ENCODE data around the gene MST1R.
A peak's percentile ranks its signal among the peaks of the same experiment; 100 is the strongest.
"Not testable (repeated sequence)": the region's sequence is repeated elsewhere in the genome, so short reads cannot be mapped to it uniquely, and the experiment has no call there.

MST1R gene

DNA sequence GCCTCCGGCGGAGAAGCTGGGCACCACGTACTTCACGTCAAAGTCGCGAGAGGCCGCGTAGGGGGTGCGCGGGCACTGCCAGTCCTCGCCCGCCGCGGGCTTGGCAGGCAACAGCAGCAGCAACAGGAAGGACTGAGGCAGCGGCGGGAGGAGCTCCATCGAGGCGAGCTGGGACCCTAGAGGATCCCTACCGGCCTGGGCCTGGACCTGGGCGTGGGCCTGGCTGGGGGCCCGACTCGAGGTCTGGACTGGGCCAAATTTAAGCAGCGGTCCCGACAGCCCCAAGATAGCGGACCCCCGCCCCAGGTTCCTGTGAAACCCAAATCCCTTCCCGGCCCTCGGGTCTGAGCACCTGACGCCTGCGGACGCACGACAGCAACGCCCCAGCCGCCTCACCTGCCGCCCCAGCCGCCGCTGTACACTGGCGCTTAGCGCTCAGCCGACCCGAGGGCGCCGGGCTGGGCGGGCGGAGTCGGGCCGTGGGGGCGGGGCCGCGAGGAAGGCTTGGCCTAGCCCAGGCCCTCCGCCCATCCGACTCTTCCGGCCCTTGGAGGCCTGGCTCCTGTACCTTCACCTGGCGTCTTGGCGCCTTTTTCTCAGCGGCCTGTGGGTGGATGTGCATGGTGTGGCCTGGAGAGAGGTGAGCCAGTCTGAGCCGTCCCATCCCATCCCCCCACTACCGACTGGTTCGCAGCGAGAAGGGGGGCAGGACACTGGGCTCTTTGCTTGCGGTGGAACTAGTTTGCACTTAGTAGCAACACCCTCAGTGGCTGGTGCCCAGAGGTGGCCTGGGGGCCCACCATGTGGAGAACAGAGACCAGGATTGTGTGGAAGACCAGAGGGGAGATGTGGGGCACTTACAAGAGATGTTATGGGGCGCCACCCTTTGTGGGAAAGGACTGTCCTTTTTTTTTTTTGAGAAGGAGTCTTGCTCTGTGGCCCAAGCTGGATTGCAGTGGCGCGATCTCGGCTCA lies at the start of gene MST1R:
Gene MST1R (minus strand): TSS at position 423 of the 974 bp plus-strand sequence. CDS start 264 bp downstream, at position 159.
- DNase-seq: no peak

DNA sequence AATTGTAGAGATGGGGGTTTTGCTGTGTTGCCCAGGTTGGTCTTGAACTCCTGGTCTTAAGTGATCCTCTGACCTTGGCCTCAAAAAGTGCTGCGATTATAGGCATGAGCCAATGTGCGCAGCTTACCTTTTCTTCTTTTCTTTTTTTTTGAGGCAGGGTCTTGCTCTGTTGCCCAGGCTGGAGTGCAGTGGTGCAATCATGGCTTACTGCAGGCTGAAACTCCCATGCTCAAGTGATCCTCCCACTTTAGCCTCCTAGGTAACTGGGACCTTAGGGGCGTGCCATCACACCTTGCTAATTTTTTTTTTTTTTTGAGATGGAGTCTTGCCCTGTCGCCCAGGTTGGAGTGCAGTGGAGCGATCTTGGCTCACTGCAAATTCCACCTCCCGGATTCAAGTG lies 49.3 kb upstream of the MST1R start:
- no peak for DNase-seq

DNA sequence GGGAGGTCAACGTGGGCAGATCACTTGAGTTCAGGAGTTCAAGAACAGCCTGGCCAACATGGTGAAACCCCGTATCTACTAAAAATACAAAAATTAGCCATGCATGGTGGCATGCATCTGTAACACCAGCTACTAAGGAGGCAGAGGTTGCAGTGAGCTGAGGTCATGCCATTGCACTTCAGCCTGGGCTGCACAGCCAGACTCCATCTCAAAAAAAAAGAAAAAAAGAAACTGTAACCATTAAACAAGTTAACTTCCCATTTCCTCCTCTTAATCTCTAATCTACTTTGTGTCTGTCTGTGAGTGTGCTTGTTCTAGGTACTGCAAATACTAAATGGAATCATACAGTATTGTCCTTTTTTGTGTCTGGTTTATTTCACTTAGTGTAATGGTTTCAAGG lies 39.0 kb upstream of the MST1R start:
- DNase-seq: no peak

DNA sequence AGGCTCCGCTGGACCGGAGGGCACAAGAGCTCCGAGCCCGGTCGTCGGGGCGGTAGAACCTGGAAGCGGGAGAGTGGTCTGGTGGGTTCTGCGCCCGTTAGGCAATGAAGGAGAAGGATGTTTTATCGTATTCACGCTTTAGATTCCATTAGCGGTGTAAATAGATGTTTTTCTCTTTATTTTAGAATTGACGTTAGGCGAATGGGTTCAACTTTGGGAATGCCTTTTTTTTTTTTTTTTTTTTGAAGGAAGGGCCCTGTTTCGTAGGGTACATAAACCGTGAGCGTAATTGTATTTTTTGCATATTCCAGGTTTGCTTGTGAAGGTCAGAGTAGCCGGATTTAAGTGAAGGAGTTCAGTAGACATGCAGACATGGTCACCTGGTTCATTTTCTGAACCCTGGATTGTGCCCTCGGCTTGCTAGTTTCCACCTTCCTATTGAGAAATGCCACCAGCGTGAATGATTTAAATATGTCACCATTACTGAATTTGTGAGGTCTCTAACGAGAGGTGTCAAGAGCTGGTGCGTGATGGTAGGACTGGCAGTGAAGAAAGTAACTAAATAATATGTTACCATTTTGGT lies 37.1 kb upstream of the MST1R start:
- DNase-seq: no peak

DNA sequence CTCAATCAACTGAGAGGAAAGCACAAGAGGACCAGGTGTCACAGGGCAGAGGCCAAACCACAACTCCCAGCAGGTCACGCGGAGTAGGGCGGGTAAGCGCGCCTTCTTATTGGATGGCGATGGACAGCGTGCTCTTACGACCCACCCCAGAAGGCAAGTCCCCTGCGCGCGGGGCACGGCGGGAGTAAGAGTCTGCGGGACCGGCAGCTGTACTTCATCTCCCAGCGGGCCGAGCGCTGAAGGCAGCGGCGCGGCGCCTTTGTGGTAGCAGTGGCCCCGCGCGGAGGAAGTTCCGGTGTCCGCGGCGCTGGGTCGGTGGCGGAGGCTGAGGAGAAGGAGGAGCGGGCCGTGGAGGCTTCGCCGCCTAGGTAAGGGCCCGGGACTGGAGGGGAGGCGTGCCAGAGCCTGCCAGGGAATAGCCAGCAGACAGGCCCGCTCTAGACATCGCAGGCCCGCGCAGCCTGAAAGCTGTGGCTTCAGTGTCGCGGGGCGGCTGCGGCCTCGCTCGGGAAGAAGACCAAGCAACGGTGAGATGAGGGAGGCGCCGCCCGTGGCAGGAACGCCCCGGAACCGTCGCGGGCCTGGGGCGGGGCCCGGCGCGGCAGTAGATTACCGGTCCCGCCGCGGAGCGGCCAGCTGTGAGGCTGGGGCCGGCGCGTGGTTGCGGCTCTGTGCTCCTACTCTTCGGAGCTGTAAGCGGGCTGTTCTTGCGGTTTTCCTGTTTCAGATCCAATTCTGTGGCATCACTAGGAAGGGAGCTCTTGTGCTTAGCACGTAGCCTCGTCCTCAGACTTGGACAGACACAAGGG lies 36.4 kb upstream of the MST1R start, which contains the start of gene RBM6:
Gene RBM6 (plus strand): TSS at position 293 of the 809 bp plus-strand sequence. CDS start 22,492 bp downstream, outside the sequence.
- DNase-seq: peak; percentile 53

DNA sequence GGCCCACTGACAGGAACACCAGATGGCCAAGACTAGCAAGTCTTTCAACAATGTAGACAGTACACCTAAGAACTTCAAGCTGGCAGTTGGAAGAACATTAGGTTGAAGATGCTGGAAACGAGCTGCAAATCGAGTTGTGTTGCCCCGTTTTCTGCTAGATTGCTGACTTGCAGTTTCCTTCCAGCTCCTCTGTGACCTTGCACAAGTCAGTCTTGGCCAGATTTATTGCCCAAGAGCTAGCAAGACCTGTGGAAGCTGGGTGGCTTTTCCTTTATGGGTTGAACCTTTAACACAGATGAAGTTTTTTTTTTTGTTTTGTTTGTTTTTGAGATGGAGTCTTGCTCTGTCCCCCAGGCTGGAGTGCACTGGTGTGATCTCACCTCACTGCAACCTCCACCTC lies 33.4 kb upstream of the MST1R start:
- no peak for DNase-seq

DNA sequence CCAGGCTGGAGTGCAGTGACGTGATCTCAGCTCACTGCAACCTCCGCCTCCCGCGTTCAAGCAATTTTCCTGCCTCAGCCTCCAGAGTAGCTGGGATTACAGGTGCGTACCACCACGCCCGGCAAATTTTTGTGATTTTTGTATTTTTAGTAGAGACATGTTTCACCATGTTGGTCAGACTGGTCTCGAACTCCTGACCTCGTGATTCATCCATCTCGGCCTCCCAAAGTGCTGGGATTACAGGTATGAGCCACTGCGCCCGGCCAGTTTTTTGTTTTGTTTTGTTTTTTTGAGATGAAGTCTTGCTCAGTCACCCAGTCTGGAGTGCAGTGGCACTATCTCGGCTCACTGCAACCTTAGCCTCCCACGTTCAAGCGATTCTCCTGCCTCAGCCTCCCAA lies 28.6 kb upstream of the MST1R start:
- not testable (repeated sequence) for DNase-seq

DNA sequence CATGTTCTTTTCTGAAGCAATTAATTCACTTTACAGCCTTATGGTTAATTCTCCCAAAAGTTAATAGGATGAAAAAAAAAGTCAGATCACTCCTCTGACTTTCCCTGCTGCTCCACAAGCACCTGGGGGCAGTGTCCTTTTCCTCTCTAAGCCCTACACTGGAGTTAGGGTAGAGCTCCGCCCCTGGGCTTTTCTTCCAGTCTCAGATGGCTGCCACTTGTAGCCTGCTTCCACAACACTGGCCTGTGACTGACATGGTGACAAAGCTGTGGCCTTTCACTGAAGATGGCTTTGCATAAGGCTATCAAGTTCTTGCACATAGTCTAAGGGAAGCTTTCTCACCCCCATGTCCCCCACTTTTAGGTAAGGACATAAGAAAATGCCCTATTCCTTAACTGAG lies 27.2 kb upstream of the MST1R start:
- no peak for DNase-seq

DNA sequence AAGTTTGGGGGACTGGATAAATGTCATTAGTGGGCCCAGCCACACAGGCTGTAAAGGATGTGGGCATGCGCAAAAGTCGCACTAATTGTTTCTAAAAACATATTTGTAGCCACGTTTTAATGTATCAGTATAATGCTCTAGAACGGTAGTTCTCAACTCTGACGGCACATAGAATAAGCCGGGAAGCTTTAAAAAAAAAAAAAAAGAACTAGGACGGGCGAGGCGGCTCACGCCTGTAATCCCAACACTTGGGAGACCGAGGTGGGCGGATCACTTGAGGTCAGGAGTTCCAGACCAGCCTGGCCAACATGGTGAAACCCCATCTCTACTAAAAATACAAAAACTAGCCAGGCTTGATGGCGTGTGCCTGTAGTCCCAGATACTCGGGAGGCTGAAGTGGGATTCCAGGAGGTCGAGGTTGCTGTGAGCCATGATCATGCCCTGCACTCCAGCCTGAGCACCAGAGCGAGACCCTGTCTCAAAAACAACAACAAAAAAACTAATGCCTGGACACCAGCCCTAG lies 26.6 kb upstream of the MST1R start:
- DNase-seq: no peak

DNA sequence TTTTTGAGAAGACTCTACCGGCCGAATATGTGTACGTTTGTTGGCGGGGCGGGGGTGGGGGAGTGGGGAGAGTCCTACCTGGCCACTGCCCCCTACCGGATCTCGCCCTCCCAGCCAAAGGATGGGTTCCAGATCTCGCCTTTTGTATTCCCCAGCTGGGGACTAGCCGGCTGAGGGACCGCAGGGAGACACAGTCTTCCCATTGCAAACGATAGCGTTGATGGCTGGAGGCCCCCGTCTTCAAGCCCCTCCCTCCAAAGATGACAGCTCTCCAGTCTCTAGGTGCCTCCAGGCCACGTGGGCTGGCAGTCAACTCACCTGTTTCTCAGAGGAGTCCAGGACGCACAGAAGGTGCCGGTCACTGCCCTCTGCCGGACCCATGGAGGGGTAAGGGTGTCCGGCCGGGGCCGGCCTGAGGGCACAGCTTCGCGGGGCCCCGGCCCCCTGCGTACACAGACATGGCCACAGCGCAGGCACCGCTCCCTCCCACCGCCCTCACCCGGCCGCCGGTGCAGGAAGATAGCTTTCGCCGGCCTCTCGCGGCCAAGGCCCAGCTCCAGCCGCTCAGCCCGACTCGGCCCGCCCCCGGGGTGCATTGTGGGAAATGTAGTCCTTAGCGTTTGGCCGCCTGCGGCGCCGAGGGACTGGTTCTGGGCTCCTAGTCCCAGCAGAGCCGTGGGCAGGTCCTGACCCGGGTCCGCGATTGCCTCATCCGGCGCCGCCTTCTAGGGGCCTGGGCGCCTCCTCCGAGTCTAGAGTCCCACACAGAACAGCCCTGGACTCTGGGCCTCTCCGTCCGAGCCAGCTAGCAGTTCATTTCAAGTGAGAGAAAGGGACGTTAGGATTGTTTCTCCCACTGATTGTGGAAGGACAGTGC lies 25.9 kb upstream of the MST1R start, which contains the start of gene MON1A:
Gene MON1A (minus strand): TSS at position 521 of the 877 bp plus-strand sequence. CDS start 16,465 bp downstream, outside the sequence.
- DNase-seq: no peak

DNA sequence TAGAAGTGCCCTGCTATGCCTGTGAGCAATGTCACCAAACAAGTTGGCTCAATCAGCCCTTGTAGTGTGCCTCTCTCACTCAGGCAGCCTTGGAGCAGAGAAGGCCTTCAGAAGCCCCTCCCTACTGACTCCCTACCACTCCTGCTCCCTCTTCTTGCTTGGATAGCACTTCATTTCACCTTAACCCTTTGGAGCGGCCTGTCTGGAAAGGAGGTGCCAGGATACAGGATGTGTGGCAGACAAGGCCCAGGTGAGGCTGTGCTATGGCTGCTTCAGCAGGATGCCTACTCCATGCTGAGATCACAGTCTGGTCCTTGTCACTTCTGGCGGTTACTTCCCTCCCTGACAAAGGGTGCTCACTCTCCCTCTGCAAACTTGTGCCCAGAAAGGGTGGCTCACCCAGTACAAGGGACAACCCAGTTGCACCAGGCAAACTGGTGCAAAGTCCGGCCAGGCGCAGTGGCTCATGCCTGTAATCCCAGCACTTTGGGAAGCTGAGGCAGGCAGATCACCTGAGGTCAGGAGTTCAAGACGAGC lies 24.9 kb upstream of the MST1R start:
- no peak for DNase-seq

DNA sequence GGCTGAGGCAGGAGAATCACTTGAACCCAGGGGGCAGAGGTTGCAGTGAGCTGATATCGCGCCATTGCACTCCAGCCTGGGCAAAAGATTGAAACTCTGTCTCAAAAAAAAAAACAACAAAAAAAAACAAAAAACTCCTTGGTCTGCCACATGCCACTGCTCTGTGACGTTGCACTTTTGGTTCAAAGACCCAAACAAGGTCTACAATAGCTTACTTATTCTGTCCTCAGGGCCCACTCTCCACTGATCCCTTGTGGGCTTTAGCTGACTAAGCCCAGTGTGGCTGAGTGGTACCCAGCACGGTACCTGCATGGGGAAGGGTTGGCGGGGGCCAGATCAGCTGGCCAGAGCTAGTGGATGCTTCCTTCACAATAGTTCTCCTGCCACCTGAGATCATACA lies 24.1 kb upstream of the MST1R start:
- no peak for DNase-seq

DNA sequence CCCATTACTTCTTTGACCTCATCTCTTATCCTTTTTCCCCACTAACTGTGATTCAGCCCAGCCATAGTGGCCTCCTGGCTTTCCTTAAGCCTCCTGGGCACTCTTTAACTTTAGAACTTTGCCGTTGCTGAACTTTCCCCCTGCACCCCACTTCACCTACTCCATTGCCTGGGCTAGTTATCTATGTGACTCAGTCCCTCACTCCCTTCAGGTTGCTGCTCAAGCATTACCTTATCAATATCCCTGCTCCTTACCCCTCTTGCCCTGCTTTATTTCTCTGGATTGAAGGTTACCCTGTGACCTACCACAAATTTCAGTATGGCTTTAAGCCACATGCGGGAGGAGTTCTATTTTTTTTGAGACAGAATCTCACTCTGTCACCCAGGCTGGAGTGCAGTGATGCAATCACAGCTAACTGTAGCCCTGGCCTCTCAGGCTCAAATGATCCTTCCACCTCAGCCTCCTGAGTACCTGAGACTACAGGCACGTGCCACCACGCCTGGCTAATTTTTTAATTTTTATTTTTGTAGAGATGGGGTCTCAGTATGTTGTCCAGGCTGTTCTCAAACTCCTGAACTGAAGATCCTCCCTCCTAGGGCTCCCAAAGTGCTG lies 22.6 kb upstream of the MST1R start:
- no peak for DNase-seq

DNA sequence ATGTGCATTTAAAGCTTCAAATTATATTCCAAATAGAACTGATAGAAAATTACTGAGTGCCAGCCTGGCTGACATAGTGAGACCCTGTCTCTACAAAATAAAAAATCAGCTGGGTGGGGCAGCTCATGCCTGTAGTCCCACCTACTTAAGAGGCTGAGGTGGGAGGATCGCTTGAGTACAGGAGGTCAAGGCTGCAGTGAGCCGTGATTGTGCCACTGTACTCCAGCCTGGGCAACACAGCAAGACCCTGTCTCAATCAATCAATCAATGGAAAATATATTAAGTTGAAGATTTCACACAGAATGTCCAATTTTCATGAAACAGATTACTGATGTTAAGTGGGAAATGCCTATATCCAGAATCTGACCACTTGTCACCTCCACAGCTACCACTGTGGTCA lies 21.8 kb upstream of the MST1R start:
- no peak for DNase-seq

DNA sequence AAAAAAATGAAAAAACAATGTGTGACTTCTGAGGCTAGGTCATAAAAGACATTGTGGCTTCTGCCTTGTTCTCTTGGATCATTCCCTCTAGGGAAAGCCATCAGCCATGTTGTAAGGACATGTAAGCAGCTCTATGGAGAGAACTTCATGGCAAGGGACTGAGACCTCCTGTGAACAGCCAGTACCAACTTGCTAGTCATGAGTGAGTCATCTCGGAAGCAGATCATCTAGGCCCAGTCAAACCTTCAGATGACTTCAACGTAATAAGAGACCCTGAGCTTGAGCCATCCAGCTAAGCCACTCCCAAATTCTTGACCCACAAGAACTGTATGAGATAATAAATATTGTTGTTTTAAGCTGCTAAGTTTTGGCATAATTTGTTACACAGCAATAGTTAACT lies 21.0 kb upstream of the MST1R start:
- no peak for DNase-seq

DNA sequence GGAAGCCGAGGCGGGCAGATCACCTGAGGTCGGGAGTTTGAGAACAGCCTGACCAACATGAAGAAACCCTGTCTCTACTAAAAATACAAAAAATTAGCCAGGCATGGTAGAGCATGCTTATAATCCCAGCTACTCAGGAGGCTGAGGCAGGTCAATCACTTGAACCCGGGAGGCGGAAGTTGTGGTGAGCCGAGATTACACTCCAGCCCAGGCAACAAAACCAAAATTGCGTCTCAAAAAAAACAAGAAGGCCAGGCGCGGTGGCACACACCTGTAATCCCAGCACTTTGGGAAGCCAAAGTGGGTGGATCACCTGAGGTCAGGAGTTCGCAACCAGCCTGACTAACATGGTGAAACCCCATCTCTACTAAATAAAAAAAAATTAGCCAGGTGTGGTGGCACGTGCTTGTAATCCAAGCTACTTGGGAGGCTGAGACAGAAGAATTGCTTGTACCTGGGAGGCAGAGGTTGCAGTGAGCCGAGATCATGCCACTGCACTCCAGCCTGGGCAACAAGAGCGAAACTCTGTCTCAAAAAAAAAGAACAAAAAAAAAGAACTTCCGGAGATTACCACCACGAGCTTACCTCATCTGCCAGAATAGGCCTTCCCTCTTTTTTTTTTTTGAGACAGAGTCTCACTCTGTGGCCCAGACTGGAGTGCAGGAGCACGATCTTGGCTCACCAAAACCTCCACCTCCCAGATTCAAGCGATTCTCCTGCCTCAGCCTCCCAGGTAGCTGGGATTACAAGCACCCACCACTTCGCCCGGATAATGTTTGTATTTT lies 14.3 kb upstream of the MST1R start:
- DNase-seq: not testable (repeated sequence)

DNA sequence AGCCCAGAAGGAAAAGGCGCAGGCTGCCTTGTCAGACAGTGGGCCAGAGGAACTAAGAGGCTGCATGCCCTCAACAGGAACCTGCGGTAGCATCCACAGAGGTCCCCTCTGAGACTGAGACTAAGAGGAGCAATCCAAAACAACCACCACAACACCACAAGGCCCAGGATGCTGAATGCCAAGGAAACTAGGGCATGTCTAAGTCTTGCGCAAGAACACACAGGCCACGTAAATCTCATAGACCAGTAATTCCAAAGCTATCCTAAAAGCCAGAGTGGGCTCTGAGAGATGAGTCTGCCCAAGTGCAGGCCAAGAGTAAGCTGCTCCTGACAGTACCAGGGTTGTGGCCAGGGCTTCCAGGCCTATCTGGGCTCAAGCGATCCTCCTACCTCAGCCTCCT lies 13.0 kb upstream of the MST1R start:
- DNase-seq: no peak

DNA sequence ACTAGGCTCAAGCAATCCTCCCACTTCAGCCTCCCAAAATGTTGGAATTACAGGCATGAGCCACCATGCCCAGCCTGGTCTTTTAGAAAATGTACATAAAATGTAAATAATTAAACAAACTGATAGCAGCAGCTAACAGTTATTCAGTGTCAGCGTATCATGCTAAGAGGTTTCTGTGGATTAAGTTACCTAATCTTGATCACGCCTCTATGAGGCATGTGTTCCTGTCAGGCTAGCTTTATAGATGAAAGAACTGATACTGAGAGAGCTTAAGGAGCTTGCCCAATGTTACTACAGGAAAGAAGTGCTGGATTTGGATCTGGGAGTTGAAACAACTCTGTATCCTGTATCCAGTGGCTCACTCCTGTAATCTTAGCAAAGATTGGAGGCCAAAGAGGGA lies 11.2 kb upstream of the MST1R start:
- no peak for DNase-seq

DNA sequence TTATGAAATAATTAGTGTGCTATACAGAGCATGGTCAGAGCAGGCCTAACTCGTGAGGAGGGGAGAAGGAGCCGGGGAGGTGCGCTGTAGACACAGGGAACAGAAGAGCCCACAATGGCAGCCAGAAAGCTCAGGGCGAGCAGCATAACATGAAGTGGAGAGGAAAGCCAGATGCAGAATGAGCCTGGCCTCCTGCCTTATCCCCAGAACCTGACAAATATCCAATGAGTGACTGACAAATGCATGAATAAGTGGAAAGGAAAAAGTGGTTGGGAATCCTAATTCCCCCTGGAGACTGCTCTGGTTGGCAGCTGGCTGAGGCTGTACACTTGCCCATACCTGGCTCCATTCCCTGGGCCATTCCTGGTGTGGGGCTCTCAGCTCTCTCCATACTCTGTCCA lies 9.2 kb upstream of the MST1R start:
- DNase-seq: no peak

DNA sequence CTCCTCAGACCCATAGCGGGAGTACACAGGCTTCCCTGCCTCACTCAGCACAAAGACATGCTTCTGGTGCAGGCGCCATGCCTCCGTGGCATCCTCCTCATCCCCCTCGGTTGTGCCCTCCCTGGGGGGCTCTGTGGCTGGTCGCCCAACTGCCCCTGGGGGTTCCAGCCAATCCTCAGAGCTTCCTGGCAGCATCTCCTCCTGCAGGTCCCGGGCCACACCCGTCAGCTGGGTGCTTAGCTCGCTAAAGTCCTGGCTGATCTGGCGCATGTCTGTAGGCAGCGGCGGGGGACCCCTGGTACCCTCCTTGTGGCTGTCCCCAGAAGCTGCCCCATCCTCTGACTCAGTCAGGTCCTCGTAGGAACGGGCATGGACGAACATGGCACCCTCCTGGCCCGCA lies 7.9 kb upstream of the MST1R start:
- no peak for DNase-seq

DNA sequence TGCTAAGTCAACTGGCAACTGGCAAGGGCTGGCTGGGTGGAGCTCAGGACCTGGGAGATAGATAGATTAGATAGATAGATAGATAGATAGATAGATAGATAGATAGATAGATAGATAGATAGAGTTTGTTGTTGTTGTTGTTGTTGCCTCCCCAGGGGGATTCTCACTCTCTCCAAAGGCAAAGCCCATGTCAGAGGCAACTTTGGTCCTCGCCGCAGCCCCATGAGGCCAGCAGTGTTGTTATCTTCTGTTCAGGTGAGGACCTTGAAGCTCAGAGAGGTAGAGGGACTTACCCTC lies 7.4 kb upstream of the MST1R start:
- no peak for DNase-seq

All from NCI-H1417 treated with DMSO at 0.1 percent for 48 hours (cell line).